ENCODE results near the gene GLTP.

Gene GLTP

DNA sequence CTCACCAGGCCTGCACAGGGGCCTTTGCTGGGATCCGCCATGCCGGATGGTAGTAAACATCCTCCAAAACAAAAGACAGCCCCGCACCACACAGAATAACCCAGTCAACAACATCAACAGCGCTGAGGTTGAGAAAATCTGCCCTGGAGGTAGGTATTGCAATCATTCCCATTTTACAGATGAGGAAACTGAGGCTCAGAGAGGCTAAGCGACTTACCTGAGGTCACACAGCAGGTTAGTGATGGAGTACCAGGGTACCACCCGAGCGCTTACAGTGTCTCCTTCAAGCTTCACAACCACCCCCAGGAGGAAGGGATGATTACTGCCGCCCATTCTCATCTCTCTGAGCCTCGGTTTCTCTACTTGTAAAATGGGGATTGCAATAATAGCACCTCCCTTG, 62.1 kb downstream of the GLTP start:
- no peaks in the 10 kb centered on the region for H3K27me3 ChIP-seq (ENCODE audit: control insufficient read depth, insufficient read depth, low read length)
- no peak overlapping the region for H3K27ac ChIP-seq
- no peak overlapping the region for H3K4me2 ChIP-seq (ENCODE audit: low read length)
- no peak overlapping the region for H3K4me3 ChIP-seq (ENCODE audit: low read depth, low read length)
- no peaks in the 10 kb centered on the region for H3K79me2 ChIP-seq
- H3K9ac ChIP-seq: no peak overlapping the region
- TF ChIP-seq, protein P1, sequence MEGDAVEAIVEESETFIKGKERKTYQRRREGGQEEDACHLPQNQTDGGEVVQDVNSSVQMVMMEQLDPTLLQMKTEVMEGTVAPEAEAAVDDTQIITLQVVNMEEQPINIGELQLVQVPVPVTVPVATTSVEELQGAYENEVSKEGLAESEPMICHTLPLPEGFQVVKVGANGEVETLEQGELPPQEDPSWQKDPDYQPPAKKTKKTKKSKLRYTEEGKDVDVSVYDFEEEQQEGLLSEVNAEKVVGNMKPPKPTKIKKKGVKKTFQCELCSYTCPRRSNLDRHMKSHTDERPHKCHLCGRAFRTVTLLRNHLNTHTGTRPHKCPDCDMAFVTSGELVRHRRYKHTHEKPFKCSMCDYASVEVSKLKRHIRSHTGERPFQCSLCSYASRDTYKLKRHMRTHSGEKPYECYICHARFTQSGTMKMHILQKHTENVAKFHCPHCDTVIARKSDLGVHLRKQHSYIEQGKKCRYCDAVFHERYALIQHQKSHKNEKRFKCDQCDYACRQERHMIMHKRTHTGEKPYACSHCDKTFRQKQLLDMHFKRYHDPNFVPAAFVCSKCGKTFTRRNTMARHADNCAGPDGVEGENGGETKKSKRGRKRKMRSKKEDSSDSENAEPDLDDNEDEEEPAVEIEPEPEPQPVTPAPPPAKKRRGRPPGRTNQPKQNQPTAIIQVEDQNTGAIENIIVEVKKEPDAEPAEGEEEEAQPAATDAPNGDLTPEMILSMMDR (IDR thresholded peaks at IDR 0.05): no peak
- H3K36me3 ChIP-seq (ENCODE audit: control insufficient read depth, insufficient read depth, low read length): no peaks in the 10 kb centered on the region
- no peak overlapping the region for H2AFZ ChIP-seq
- no peaks in the 10 kb centered on the region for H3K4me1 ChIP-seq
- H3K9me3 ChIP-seq (ENCODE audit: control insufficient read depth, low read length): no peaks in the 10 kb centered on the region

DNA sequence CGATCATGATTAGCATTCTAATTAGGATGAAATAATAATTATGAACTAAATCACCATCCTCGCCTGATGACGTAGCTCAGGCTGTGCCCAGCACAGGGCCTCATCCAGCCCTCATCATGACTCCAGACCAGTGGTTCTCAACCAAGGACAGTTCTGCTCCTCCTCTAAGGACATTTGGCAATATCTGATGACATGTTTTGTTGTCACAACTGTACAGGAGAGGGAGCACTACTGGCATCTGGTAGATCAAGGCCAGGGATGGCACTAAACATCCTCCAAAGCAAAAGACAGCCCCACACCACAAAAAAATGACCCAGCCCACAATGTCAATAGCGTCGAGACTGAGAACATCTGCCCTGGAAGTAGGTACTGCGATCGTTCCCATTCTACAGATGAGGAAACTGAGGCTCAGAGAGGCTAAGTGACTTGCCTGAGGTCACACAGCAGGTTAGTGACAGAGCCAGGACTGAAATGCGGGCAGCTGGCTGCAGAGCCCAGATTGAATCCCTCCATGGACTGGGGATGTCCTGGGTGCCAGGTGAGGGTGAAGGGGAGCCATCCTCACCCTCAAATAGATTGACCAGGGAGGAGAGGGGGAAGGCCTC, 62.6 kb downstream of the GLTP start:
- no peaks in the 10 kb centered on the region for H3K9me3 ChIP-seq (ENCODE audit: control insufficient read depth, low read length)
- H3K36me3 ChIP-seq (ENCODE audit: control insufficient read depth, insufficient read depth, low read length): no peaks in the 10 kb centered on the region
- H3K4me1 ChIP-seq: no peaks in the 10 kb centered on the region
- no peak overlapping the region for H3K4me3 ChIP-seq (ENCODE audit: low read depth, low read length)
- H3K27me3 ChIP-seq (ENCODE audit: control insufficient read depth, insufficient read depth, low read length): no peaks in the 10 kb centered on the region
- no peaks in the 10 kb centered on the region for H3K79me2 ChIP-seq
- no peak overlapping the region for H3K27ac ChIP-seq
- no peak overlapping the region for H3K4me2 ChIP-seq (ENCODE audit: low read length)
- TF ChIP-seq, protein P1 (IDR thresholded peaks at IDR 0.05): no peak
- H2AFZ ChIP-seq: no peak overlapping the region
- no peak overlapping the region for H3K9ac ChIP-seq

DNA sequence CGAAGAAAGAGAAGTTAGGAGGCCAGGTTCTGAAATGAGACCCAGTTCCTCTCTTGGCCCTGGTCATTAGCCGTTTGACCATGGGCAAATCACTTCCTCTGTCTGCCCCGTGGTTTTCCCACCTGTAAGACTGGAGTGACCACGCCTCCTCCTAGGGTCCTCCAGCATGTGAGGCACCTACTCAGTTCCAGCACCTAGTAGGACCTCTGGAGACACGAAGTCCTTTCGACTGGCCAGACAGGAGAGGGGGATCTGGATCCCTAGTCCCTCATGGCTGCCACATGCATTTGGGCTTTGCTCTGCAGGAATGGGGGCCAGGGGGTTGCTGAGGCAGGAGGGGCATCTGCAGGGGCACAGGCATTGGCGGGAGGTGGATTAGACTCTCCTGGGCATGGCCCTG, 63.5 kb downstream of the GLTP start:
- Histone ChIP-seq H3K4me3 (ENCODE audit: low read depth, low read length) (no peak overlapping the region), H3K27me3 (ENCODE audit: control insufficient read depth, insufficient read depth, low read length) (no peaks in the 10 kb centered on the region), H3K4me1 (no peaks in the 10 kb centered on the region), H3K4me2 (ENCODE audit: low read length) (no peak overlapping the region), H2AFZ (no peak overlapping the region), H3K9me3 (ENCODE audit: control insufficient read depth, low read length) (no peaks in the 10 kb centered on the region), H3K27ac (no peak overlapping the region), H3K9ac (no peak overlapping the region), H3K36me3 (ENCODE audit: control insufficient read depth, insufficient read depth, low read length) (no peaks in the 10 kb centered on the region), H3K79me2 (no peaks in the 10 kb centered on the region)
- TF ChIP-seq, protein P1 (IDR thresholded peaks at IDR 0.05): no peak

GRCh38 chr12:109815757-109816617, 64.4 kb downstream of the GLTP start:
- Histone ChIP-seq H3K27ac (no peak overlapping the region), H3K27me3 (ENCODE audit: control insufficient read depth, insufficient read depth, low read length) (no peaks in the 10 kb centered on the region), H2AFZ (no peak overlapping the region), H3K79me2 (no peaks in the 10 kb centered on the region), H3K36me3 (ENCODE audit: control insufficient read depth, insufficient read depth, low read length) (no peaks in the 10 kb centered on the region), H3K9ac (no peak overlapping the region), H3K4me1 (no peaks in the 10 kb centered on the region), H3K4me2 (ENCODE audit: low read length) (no peak overlapping the region), H3K4me3 (ENCODE audit: low read depth, low read length) (no peak overlapping the region), H3K9me3 (ENCODE audit: control insufficient read depth, low read length) (no peaks in the 10 kb centered on the region)
- TF ChIP-seq, protein P1 (IDR thresholded peaks at IDR 0.05): no peak

Data from parathyroid adenoma (tissue), 2 donors.